HEK293 (cell line): Measurements from ENCODE around the gene STEAP3.

ENCODE experiments used
- BCL6B ChIP-seq: fragments of 450-650 bp; formaldehyde crosslinking; IDR thresholded peaks from 2 replicates; pipeline ENCODE4 v1.5.1; 2017; ENCODE audit warnings: missing biosample characterization, missing genetic modification characterization
- EGR2 ChIP-seq: fragments of 450-650 bp; formaldehyde crosslinking; IDR thresholded peaks from 2 replicates; pipeline ENCODE4 v1.5.1; 2016; ENCODE audit warnings: low read depth, missing biosample characterization, missing genetic modification characterization
- IKZF3 ChIP-seq: fragments of 450-650 bp; IDR thresholded peaks from 2 replicates; pipeline ENCODE4 v1.5.0; 2018; ENCODE audit warnings: missing biosample characterization, mild to moderate bottlenecking, missing genetic modification characterization, moderate library complexity
- KLF1 ChIP-seq: fragments of 450-650 bp; formaldehyde crosslinking; IDR thresholded peaks from 2 replicates; pipeline ENCODE4 v1.5.1; 2016; ENCODE audit warnings: missing biosample characterization, missing genetic modification characterization
- KLF16 ChIP-seq: fragments of 450-650 bp; formaldehyde crosslinking; IDR thresholded peaks from 2 replicates; pipeline ENCODE4 v1.5.1; 2017; ENCODE audit warnings: missing biosample characterization, missing genetic modification characterization
- PBX3 ChIP-seq: sonication (generic); formaldehyde crosslinking; IDR thresholded peaks from 2 replicates; pipeline ENCODE4 v1.8.1; 2022; ENCODE audit warnings: mild to moderate bottlenecking, moderate library complexity, missing genetic modification reagents
- PRDM10 ChIP-seq: fragments of 450-650 bp; formaldehyde crosslinking; IDR thresholded peaks from 2 replicates; pipeline ENCODE4 v1.5.1; 2016; ENCODE audit warnings: missing biosample characterization, missing genetic modification characterization
- ZBTB10 ChIP-seq: fragments of 450-650 bp; formaldehyde crosslinking; IDR thresholded peaks from 2 replicates; pipeline ENCODE4 v1.5.1; 2016; ENCODE audit warnings: missing biosample characterization, missing genetic modification characterization
- ZBTB44 ChIP-seq: fragments of 450-650 bp; IDR thresholded peaks from 2 replicates; pipeline ENCODE4 v1.5.1; 2018; ENCODE audit warnings: missing biosample characterization, mild to moderate bottlenecking, missing genetic modification characterization
- ZEB2 ChIP-seq: fragments of 450-650 bp; formaldehyde crosslinking; IDR thresholded peaks from 2 replicates; pipeline ENCODE4 v1.5.1; 2016; ENCODE audit warnings: missing biosample characterization, missing genetic modification characterization
- ZNF148 ChIP-seq: fragments of 450-650 bp; formaldehyde crosslinking; IDR thresholded peaks from 2 replicates; pipeline ENCODE4 v1.5.0; 2017; ENCODE audit warnings: missing biosample characterization, missing genetic modification characterization, borderline replicate concordance
- ZNF274 ChIP-seq, 2 experiments: fragments of 200-500 bp in 1 of 2; fragments of 450-650 bp in 1 of 2; sonication (Bioruptor generic) in 1 of 2; formaldehyde crosslinking in 1 of 2; IDR thresholded peaks; 2 replicates each; pipeline versions ENCODE4 v1.5.1 to v1.6.1; 2014 to 2016; ENCODE audit warnings: borderline replicate concordance in 1 of 2, inconsistent platforms in 1 of 2, low read length in 1 of 2, missing biosample characterization in 1 of 2, missing genetic modification characterization in 1 of 2
- ZNF398 ChIP-seq: fragments of 450-650 bp; formaldehyde crosslinking; IDR thresholded peaks from 2 replicates; pipeline ENCODE4 v1.5.1; 2017; ENCODE audit warnings: missing biosample characterization, missing genetic modification characterization
- ZNF423 ChIP-seq: fragments of 450-650 bp; formaldehyde crosslinking; IDR thresholded peaks from 2 replicates; pipeline ENCODE4 v1.5.1; 2016; ENCODE audit warnings: missing biosample characterization, missing genetic modification characterization
- ZNF529 ChIP-seq: fragments of 450-650 bp; formaldehyde crosslinking; IDR thresholded peaks from 2 replicates; pipeline ENCODE4 v1.5.1; 2017; ENCODE audit warnings: missing genetic modification characterization, missing biosample characterization; ENCODE audit not compliant: insufficient replicate concordance
- ZNF639 ChIP-seq: fragments of 450-650 bp; formaldehyde crosslinking; IDR thresholded peaks from 2 replicates; pipeline ENCODE4 v1.5.1; 2016; ENCODE audit warnings: missing biosample characterization, missing genetic modification characterization
- ZNF658 ChIP-seq: fragments of 450-650 bp; formaldehyde crosslinking; IDR thresholded peaks from 2 replicates; pipeline ENCODE4; 2016; ENCODE audit warnings: missing biosample characterization, missing genetic modification characterization
- ZNF664 ChIP-seq: fragments of 450-650 bp; formaldehyde crosslinking; IDR thresholded peaks from 2 replicates; pipeline ENCODE4 v1.5.1; 2016; ENCODE audit warnings: missing biosample characterization, missing genetic modification characterization
- ZNF677 ChIP-seq: fragments of 450-650 bp; IDR thresholded peaks from 2 replicates; pipeline ENCODE4 v1.5.0; 2018; ENCODE audit warnings: missing biosample characterization, mild to moderate bottlenecking, missing genetic modification characterization, moderate library complexity
- ZSCAN5A ChIP-seq: fragments of 450-650 bp; formaldehyde crosslinking; IDR thresholded peaks from 2 replicates; pipeline ENCODE4 v1.5.1; 2016; ENCODE audit warnings: missing biosample characterization, missing genetic modification characterization

Gene STEAP3

GRCh38 chr2:119218478-119219064, 5.1 kb upstream of the STEAP3 start (continued):
- TF ChIP-seq PRDM10 (tag by site-specific recombination): no peak
- TF ChIP-seq ZNF529 (tag by site-specific recombination): no peak
- TF ChIP-seq ZBTB44 (tag by site-specific recombination): no peak
- TF ChIP-seq KLF16 (tag by site-specific recombination): no peak
- TF ChIP-seq KLF1 (tag by site-specific recombination): no peak
- TF ChIP-seq ZSCAN5A (tag by site-specific recombination): no peak
- no peak for TF ChIP-seq ZEB2 (tag by site-specific recombination)
- no peak for TF ChIP-seq EGR2 (tag by site-specific recombination)
- TF ChIP-seq ZNF148 (tag by site-specific recombination): no peak
- TF ChIP-seq ZNF664 (tag by site-specific recombination): no peak
- TF ChIP-seq ZBTB10 (tag by site-specific recombination): no peak
- TF ChIP-seq ZNF677 (tag by site-specific recombination): no peak
- TF ChIP-seq ZNF398 (tag by site-specific recombination): peak; percentile 51; the same call in 1 of the 2 replicates
- TF ChIP-seq ZNF274 (IDR thresholded peaks at IDR 0.05; ENCODE audit: low read length): no peak
- no peak for TF ChIP-seq ZNF274 (tag by site-specific recombination; IDR thresholded peaks at IDR 0.05; ENCODE audit: borderline replicate concordance)
- TF ChIP-seq PBX3 (CRISPR knock-in tag): no peak
- TF ChIP-seq ZNF639 (tag by site-specific recombination): no peak
- no peak for TF ChIP-seq IKZF3 (tag by site-specific recombination)
- no peak for TF ChIP-seq BCL6B (tag by site-specific recombination)
- TF ChIP-seq ZNF658 (tag by site-specific recombination): no peak
- no peak for TF ChIP-seq ZNF423
